Measurements from ENCODE around the gene RPL22L1. TPM values are rescaled to one million over a fixed set of nuclear protein-coding genes. Genes with fewer than 3 reads are reported as not detected.

Gene RPL22L1
- total and polyA plus RNA-seq, 2 donors (not counting 1 experiment from before 2014, with no cell fraction given): 46.1 to 147 TPM

DNA sequence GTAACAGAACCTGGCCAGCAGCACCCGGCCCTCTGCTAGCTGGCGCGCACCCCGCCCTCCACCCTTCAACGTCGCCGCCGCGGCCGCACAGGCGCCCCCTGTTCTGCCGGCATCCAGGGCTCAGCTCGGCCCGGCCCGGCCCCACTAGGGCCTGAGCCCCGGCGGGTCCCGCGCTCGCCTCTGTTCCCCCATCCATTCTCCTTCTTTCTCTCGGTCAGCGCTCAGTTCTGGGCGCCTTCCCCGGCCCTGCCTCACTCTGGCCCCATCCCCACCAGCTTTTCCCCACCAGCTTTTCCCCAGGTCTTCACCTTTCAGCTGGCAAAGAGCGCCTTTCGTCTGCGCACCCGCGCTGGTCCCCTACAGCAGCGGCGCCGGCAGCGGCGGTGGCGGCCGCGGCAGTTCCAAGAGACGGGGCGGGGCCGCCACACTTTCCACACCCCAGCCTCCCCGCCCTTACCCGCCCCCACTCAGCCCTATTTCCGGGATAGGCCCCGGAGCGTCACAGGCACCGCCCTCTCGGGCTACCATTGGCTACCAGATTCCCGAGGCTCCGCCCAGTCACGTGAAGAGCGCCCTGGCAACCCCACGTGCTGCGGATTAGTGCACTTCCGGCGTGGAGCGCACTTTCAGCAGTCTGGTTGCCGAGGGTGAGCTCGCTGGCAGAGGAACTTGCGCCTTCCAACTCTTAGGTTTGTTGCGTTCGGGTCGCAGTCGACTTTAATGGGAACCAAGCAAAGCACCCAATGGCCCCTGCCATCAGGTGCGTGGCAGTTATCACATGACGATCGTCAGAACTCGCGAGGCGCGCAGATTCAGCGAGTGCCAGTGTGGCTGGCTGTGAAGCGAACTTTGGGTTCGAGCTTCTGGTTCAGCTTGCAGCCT, 38.5 kb upstream of the RPL22L1 start, which contains the start of gene EIF5A2:
Gene EIF5A2, minus strand, starts transcription at position 403 of the 882 bp plus-strand sequence. CDS start 831 bp downstream, outside the sequence.
- DNase-seq (peak; percentile 93), ATAC-seq (ENCODE audit: low read depth) (peak; percentile 94)
- Histone ChIP-seq H3K27ac (ENCODE audit: low read length in 2 of 2) (peak within 1 kb of the TSS; percentile 7 to 68), H2AFZ (ENCODE audit: insufficient read depth, low read depth, low read length, poor library complexity, severe bottlenecking) (peak within 1 kb of the TSS; percentile 95), H3K4me1 (ENCODE audit: control insufficient read depth in 2 of 2, insufficient read depth in 2 of 2, low read length in 2 of 2) (peaks cover 13 to 16% of the 10 kb centered on the region in 2 donors), H3K36me3 (replicated peaks in 1 of 2; ENCODE audit: control extremely low read depth in 1 of 2, control insufficient read depth in 1 of 2, extremely low read depth in 1 of 2, insufficient read depth in 2 of 2, low read length in 1 of 2) (no peaks in the 10 kb centered on the region), H3K9ac (ENCODE audit: low read length) (peak within 1 kb of the TSS; percentile 76), H4K20me1 (ENCODE audit: control insufficient read depth, insufficient read depth, low read length, poor library complexity, severe bottlenecking) (no peaks in the 10 kb centered on the region), H3K9me3 (ENCODE audit: control extremely low read depth in 1 of 3, control insufficient read depth in 2 of 3, insufficient read depth in 1 of 3, low read length in 2 of 3) (peaks cover 0 to 19% (median 17%) of the 10 kb centered on the region in 3 donors), H3K79me2 (ENCODE audit: control insufficient read depth, insufficient read depth, low read length) (no peaks in the 10 kb centered on the region), H3K27me3 (replicated peaks in 1 of 4; ENCODE audit: control extremely low read depth in 1 of 4, control insufficient read depth in 3 of 4, insufficient read depth in 4 of 4, low read length in 3 of 4) (no peaks in the 10 kb centered on the region), H3K4me3 (ENCODE audit: control extremely low read depth in 1 of 5, extremely low read depth in 1 of 5, insufficient read depth in 1 of 5, low read depth in 2 of 5, low read length in 4 of 5) (peak within 1 kb of the TSS; percentile 58 to 79 (median 67)), H3K4me2 (replicated peaks; ENCODE audit: low read depth, low read length, poor library complexity, severe bottlenecking) (peak within 1 kb of the TSS; percentile 97)
- peak within 1 kb of the TSS; percentile 96 for H3K4me3 Mint-ChIP-seq
- peak within 1 kb of the TSS; percentile 86 for H3K27ac Mint-ChIP-seq
- WGBS (ENCODE audit: insufficient coverage): 18% methylated on average over 73 of the region's 73 CpGs
- no peak for TF ChIP-seq EZH2 (IDR thresholded peaks at IDR 0.05; ENCODE audit: borderline replicate concordance, insufficient read depth, low read depth, low read length, poor library complexity, severe bottlenecking)
- H3K27me3 Mint-ChIP-seq: no peaks in the 10 kb centered on the region
- peaks cover 22% of the 10 kb centered on the region for H3K4me1 Mint-ChIP-seq
- intact Hi-C loops (cut with micrococcal nuclease): loop anchor here (1.0 to 2.0 kb wide), 2 partner anchors 38 to 552 kb away; partner anchors contain the start of genes RPL22L1 and SKIL
- POLR2A ChIA-PET: interaction anchor here (0.5 to 1.2 kb wide), 2 partner anchors 15 to 39 kb away, joined by 3 to 5 read pairs; partner anchors contain the start of gene RPL22L1
- peaks cover 8% of the 10 kb centered on the region for H3K9me3 Mint-ChIP-seq (ENCODE audit: insufficient read depth)
- CTCF ChIA-PET: no interaction called here

DNA sequence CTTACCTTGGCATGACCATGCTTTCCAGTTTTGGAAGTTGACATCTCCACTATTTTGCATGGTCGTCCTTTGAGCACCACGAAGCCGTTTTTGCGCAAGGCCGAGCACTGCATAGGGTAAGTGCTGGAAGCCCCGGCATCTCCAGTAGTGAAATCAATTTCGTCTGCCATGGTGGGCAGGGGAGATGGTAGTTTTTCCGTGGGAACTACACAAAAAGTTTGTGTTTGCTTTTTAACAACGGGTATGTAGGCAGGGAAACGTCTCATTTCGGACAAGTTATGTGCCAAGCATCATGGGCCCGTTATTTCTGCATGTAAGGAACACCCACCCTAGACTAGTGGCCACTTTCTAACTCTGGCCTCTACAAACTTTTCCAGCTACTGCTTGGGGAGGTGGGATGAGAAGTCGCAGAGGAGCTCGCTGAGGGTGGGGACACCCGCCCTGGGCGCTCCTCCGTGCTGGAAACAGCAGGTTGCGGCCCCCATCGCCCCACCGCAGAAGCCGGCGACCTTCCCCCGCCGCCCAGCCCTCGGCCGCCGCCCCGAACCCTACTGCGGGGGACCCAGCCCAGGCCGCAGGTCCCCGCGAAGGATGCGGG, 37.7 kb upstream of the RPL22L1 start:
- Histone ChIP-seq H3K36me3 (replicated peaks in 1 of 2; ENCODE audit: control extremely low read depth in 1 of 2, control insufficient read depth in 1 of 2, extremely low read depth in 1 of 2, insufficient read depth in 2 of 2, low read length in 1 of 2) (no peaks in the 10 kb centered on the region), H4K20me1 (ENCODE audit: control insufficient read depth, insufficient read depth, low read length, poor library complexity, severe bottlenecking) (no peaks in the 10 kb centered on the region), H3K9me3 (ENCODE audit: control extremely low read depth in 1 of 3, control insufficient read depth in 2 of 3, insufficient read depth in 1 of 3, low read length in 2 of 3) (peaks cover 0 to 19% (median 17%) of the 10 kb centered on the region in 3 donors), H2AFZ (ENCODE audit: insufficient read depth, low read depth, low read length, poor library complexity, severe bottlenecking) (peak overlapping the region; percentile 95), H3K4me2 (replicated peaks; ENCODE audit: low read depth, low read length, poor library complexity, severe bottlenecking) (peak overlapping the region; percentile 97), H3K4me1 (ENCODE audit: control insufficient read depth in 2 of 2, insufficient read depth in 2 of 2, low read length in 2 of 2) (peaks cover 13 to 16% of the 10 kb centered on the region in 2 donors), H3K79me2 (ENCODE audit: control insufficient read depth, insufficient read depth, low read length) (no peaks in the 10 kb centered on the region), H3K4me3 (ENCODE audit: control extremely low read depth in 1 of 5, extremely low read depth in 1 of 5, insufficient read depth in 1 of 5, low read depth in 2 of 5, low read length in 4 of 5) (peak overlapping the region; percentile 58 to 79 (median 67)), H3K9ac (ENCODE audit: low read length) (peak overlapping the region; percentile 76), H3K27ac (ENCODE audit: low read length in 2 of 2) (peak overlapping the region in 1 of 2 donors; percentile 68), H3K27me3 (replicated peaks in 1 of 4; ENCODE audit: control extremely low read depth in 1 of 4, control insufficient read depth in 3 of 4, insufficient read depth in 4 of 4, low read length in 3 of 4) (no peaks in the 10 kb centered on the region)
- ATAC-seq (ENCODE audit: low read depth) (no peak), DNase-seq (peak; percentile 38)
- TF ChIP-seq, protein P1, sequence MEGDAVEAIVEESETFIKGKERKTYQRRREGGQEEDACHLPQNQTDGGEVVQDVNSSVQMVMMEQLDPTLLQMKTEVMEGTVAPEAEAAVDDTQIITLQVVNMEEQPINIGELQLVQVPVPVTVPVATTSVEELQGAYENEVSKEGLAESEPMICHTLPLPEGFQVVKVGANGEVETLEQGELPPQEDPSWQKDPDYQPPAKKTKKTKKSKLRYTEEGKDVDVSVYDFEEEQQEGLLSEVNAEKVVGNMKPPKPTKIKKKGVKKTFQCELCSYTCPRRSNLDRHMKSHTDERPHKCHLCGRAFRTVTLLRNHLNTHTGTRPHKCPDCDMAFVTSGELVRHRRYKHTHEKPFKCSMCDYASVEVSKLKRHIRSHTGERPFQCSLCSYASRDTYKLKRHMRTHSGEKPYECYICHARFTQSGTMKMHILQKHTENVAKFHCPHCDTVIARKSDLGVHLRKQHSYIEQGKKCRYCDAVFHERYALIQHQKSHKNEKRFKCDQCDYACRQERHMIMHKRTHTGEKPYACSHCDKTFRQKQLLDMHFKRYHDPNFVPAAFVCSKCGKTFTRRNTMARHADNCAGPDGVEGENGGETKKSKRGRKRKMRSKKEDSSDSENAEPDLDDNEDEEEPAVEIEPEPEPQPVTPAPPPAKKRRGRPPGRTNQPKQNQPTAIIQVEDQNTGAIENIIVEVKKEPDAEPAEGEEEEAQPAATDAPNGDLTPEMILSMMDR (IDR thresholded peaks at IDR 0.05): no peak
- TF ChIP-seq EZH2 (IDR thresholded peaks at IDR 0.05; ENCODE audit: borderline replicate concordance, insufficient read depth, low read depth, low read length, poor library complexity, severe bottlenecking): no peak
- H3K4me1 Mint-ChIP-seq: peaks cover 22% of the 10 kb centered on the region
- POLR2A ChIA-PET: interaction anchor here (0.5 to 1.2 kb wide), 2 partner anchors 14 to 38 kb away, joined by 3 to 5 read pairs; partner anchors contain the start of gene RPL22L1
- 7% methylated on average over 32 of the region's 33 CpGs for WGBS (ENCODE audit: insufficient coverage)
- no peaks in the 10 kb centered on the region for H3K27me3 Mint-ChIP-seq
- H3K4me3 Mint-ChIP-seq: peak overlapping the region; percentile 96
- H3K27ac Mint-ChIP-seq: peak overlapping the region; percentile 86
- CTCF ChIA-PET: no interaction called here
- H3K9me3 Mint-ChIP-seq (ENCODE audit: insufficient read depth): peaks cover 8% of the 10 kb centered on the region
- intact Hi-C loops (cut with micrococcal nuclease): loop anchor here (1.0 to 2.0 kb wide), 2 partner anchors 37 to 551 kb away; partner anchors contain the start of genes RPL22L1 and SKIL
